ENCODE results near the gene AP5Z1.

AP5Z1 gene

DNA sequence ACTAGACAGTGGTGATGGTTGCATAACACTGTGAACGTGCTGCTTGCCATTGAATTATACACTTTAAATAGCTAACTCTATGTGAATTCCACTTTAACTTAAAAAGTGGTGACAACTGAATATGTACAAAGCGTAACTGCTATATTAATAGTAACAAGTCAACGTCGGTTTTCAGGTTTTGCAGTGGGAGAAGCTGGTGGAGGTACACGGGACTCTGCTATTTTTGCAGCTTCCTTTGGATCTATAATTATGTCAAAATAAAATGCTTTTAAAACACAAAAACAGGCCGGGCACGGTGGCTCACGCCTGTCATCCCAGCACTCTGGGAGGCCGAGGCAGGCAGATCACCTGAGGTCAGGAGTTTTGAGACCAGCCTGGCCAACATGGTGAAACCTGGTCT, 21.0 kb downstream of the AP5Z1 start:
- Histone ChIP-seq H3K27me3 (replicated peaks; ENCODE audit: control insufficient read depth, insufficient read depth, low read length) (no peaks in the 10 kb centered on the region), H3K36me3 (ENCODE audit: control insufficient read depth, insufficient read depth, low read length) (peaks cover 10% of the 10 kb centered on the region), H3K4me3 (replicated peaks; ENCODE audit: low read depth, low read length) (no peak overlapping the region)
- TF ChIP-seq, protein P1, sequence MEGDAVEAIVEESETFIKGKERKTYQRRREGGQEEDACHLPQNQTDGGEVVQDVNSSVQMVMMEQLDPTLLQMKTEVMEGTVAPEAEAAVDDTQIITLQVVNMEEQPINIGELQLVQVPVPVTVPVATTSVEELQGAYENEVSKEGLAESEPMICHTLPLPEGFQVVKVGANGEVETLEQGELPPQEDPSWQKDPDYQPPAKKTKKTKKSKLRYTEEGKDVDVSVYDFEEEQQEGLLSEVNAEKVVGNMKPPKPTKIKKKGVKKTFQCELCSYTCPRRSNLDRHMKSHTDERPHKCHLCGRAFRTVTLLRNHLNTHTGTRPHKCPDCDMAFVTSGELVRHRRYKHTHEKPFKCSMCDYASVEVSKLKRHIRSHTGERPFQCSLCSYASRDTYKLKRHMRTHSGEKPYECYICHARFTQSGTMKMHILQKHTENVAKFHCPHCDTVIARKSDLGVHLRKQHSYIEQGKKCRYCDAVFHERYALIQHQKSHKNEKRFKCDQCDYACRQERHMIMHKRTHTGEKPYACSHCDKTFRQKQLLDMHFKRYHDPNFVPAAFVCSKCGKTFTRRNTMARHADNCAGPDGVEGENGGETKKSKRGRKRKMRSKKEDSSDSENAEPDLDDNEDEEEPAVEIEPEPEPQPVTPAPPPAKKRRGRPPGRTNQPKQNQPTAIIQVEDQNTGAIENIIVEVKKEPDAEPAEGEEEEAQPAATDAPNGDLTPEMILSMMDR (IDR thresholded peaks at IDR 0.05; ENCODE audit: insufficient read depth, low read length, poor library complexity, severe bottlenecking), result no peak
- no peak for DNase-seq (ENCODE audit: extremely low read depth, insufficient read length)

DNA sequence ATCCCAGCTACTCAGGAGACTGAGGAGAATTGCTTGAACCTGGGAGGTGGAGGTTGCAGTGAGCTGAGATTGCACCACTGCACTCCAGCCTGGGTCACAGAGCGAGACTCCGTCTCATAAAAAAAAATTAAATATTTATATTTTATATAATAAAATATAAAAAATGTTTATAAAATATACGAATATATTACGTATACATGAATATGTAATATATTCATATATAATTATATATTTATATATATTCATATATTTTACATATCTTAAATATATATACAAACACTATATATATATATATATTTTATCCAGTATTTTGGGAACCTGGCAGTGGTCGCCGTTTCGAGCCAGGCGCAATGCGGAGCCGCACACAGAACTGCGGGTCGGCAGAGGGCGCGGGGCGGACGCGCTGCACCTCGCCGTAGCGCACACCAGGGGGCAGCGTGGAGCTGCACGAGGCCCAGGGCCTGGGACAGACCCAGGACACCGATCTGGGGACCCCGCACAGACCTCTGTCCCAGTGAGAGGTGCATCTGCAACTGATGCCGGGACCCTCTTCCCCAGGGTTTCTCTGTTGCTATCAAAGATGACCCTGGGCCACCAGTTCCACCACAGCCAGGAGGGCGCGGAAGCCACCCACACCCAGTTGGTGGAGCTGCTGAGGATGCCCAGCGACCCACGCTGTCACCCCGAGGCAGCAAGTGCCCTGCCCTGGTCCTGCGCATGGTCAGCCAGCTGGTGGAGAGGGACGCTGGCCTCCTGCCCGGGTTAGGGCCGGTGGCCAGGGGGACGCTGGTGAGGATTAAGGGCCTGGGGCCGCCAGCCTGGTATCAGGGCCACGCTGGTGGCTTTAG, 22.7 kb downstream of the AP5Z1 start:
- H3K4me3 ChIP-seq (replicated peaks; ENCODE audit: low read depth, low read length), result no peak overlapping the region
- TF ChIP-seq, protein P1 (IDR thresholded peaks at IDR 0.05; ENCODE audit: insufficient read depth, low read length, poor library complexity, severe bottlenecking), result peak; percentile 96
- DNase-seq (ENCODE audit: extremely low read depth, insufficient read length), result peak; percentile 61
- no peaks in the 10 kb centered on the region for H3K27me3 ChIP-seq (replicated peaks; ENCODE audit: control insufficient read depth, insufficient read depth, low read length)
- no peaks in the 10 kb centered on the region for H3K36me3 ChIP-seq (ENCODE audit: control insufficient read depth, insufficient read depth, low read length)

DNA sequence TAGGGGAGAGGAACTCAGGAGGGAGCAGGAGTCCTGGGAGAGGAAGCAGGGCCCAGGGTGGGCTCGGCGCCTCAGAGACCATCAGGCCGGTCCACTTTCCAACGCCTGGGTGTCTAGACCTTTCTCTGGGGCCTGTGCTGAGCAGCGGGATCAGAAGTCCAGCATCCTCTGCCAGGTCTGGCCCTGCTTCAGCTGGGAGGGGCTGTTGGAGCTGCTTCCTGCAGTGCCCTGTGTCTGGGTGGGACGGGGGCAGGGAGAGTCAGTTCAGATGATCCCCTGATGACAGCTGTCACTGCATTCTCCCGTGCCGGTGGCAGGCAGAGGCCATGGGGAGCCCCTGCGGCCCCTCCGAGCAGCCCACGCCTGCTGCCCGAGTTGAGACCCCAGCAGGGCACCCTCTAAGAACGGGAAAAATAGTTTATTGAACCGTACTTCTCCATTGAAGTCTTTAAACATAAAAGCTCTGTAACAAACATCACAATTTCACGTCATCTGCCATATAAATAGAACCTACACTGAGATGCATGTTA, 23.3 kb downstream of the AP5Z1 start:
- no peaks in the 10 kb centered on the region for H3K36me3 ChIP-seq (ENCODE audit: control insufficient read depth, insufficient read depth, low read length)
- H3K27me3 ChIP-seq (replicated peaks; ENCODE audit: control insufficient read depth, insufficient read depth, low read length), result no peaks in the 10 kb centered on the region
- H3K4me3 ChIP-seq (replicated peaks; ENCODE audit: low read depth, low read length), result no peak overlapping the region
- TF ChIP-seq, protein P1 (IDR thresholded peaks at IDR 0.05; ENCODE audit: insufficient read depth, low read length, poor library complexity, severe bottlenecking), result no peak
- DNase-seq (ENCODE audit: extremely low read depth, insufficient read length), result no peak

DNA sequence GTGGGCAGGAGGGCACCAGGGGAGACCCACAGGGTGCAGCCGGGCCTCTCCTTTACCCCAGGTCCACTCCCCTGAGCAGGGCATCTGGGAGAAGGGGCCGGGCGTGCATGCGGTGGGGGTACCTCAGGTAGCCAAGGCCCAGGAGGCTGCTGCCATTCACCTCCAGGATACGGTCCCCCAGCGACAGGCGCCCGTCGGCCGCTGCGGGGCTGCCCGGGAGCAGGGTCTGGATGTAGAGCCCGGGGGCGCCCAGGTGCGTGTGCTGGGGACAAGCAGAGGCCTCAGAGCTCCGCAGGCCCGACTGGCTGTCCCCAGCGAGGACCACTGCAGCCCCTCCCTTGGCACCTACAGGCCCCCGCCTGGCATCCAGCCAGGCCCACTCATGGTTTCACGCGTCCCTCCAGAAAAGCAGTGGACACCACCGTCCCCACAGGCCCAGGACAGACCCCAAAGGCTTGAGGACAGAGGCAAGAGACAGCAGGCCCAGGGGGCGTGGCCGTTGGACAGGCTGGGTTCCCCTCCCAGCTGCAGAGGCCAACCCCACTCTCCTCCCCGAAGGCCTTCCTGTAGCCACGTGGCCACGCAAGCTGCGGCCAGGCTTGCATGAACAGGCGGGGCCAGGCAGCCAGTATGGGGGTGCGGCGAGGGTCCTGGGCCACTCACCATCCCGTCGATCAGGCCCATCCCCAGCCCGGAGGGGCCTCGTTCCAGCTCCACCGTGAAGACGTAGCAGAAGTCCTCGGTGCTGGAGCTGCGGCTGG, 24.3 kb downstream of the AP5Z1 start:
- Histone ChIP-seq H3K27me3 (replicated peaks; ENCODE audit: control insufficient read depth, insufficient read depth, low read length) (no peaks in the 10 kb centered on the region), H3K4me3 (replicated peaks; ENCODE audit: low read depth, low read length) (no peak overlapping the region), H3K36me3 (ENCODE audit: control insufficient read depth, insufficient read depth, low read length) (no peaks in the 10 kb centered on the region)
- no peak for DNase-seq (ENCODE audit: extremely low read depth, insufficient read length)
- TF ChIP-seq, protein P1 (IDR thresholded peaks at IDR 0.05; ENCODE audit: insufficient read depth, low read length, poor library complexity, severe bottlenecking), result no peak

DNA sequence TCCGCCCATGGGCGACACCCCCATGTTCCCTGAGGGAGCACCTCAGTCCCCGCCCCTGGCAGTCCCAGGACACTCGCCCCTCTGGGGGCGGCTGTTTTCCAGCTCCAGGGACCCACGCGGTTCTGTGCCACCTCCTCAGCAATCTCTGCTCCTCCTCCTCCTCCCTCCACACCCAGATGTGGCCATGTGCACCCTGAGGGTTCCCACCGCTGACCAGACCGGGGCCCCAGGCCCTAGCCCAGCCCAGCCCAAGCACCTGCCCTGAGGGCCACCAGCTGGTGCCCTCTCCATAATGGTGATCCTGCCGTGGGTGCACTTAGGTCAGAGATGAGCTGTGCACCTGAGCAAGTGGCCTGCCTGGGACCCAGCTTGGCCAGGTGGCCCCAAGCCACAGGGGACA, 25.1 kb downstream of the AP5Z1 start:
- TF ChIP-seq, protein P1 (IDR thresholded peaks at IDR 0.05; ENCODE audit: insufficient read depth, low read length, poor library complexity, severe bottlenecking), result no peak

More for the DNA sequence above, 25.1 kb downstream of the AP5Z1 start:
- Histone ChIP-seq H3K27me3 (replicated peaks; ENCODE audit: control insufficient read depth, insufficient read depth, low read length) (no peaks in the 10 kb centered on the region), H3K36me3 (ENCODE audit: control insufficient read depth, insufficient read depth, low read length) (no peaks in the 10 kb centered on the region), H3K4me3 (replicated peaks; ENCODE audit: low read depth, low read length) (no peak overlapping the region)
- DNase-seq (ENCODE audit: extremely low read depth, insufficient read length), result no peak
